HG03039 (cell line): Measurements from ENCODE around the gene CACNA1H.
"Not testable (repeated sequence)": the region's sequence is repeated elsewhere in the genome, so short reads cannot be mapped to it uniquely, and the experiment has no call there.

Experiments used
- ATAC-seq: cut with Tn5 transposase; IDR thresholded peaks from one replicate; pipeline ENCODE4 v1.9.1; 2021; ENCODE audit warnings: mild to moderate bottlenecking, moderate library complexity; ENCODE audit not compliant: unreplicated experiment

Gene CACNA1H

GRCh38 chr16:1262210-1262845, 109.4 kb downstream of the CACNA1H start:
- no peak for ATAC-seq

- ATAC-seq, result no peak
Measured at GRCh38 chr16:1262846-1263221, 109.9 kb downstream of the CACNA1H start.

GRCh38 chr16:1263591-1264344, 110.9 kb downstream of the CACNA1H start:
- ATAC-seq, result no peak

- no peak for ATAC-seq
Measured at GRCh38 chr16:1264345-1265089, 111.6 kb downstream of the CACNA1H start.

DNA sequence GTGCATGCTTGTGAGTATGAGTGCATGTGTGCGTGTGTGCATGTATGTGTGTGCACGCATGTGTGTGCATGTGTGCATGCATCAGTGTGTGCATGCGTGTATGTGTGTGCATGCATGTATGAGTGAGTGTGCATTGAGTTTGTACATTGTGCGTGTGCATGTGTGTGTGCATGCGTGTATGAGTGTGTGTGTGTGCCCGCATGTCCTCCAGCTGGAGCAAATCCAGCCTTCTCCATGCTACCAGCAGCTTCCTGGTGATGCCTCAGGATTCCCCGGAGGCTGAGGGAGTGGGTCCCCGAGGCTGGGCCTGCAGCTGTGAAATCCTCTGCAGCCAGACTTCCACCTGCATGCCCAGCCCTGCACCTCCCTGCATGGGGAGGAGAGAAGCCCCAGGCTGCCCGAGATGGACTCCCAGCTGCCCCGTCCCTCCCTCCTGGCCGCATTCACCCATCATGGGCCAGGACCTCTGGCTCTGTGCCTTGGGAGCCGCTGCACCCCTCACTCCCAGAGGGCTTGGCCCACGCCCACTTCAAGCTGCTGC, 112.3 kb downstream of the CACNA1H start:
- ATAC-seq, result no peak

GRCh38 chr16:1265826-1266225, 112.9 kb downstream of the CACNA1H start:
- ATAC-seq, result no peak

DNA sequence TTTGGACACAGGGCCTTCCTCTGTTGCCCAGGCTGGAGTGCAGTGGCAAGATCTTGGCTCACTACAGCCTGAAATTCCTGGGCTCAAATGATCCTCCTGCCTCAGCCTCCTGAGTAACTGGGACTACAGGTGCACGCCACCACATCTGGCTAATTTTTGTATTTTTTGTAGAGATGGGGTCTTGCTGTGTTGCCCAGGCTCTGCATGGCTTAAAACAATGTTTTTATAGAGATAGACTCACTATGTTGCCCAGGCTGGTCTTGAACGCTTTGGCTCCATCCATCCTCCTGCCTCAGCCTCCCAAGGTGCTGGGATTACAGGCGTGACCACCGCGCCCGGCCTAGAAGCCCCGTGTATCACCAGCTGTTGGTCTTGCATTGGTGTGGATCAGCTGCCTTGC, 116.5 kb downstream of the CACNA1H start:
- not testable (repeated sequence) for ATAC-seq

- no peak for ATAC-seq
Measured at GRCh38 chr16:1271380-1271723, 118.4 kb downstream of the CACNA1H start.
